HG03196 (cell line): ENCODE measurements around the gene CALD1.

Source experiments
- ATAC-seq: cut with Tn5 transposase; IDR thresholded peaks from one replicate; pipeline ENCODE4 v1.9.1; 2021; ENCODE audit not compliant: unreplicated experiment

Gene CALD1

DNA sequence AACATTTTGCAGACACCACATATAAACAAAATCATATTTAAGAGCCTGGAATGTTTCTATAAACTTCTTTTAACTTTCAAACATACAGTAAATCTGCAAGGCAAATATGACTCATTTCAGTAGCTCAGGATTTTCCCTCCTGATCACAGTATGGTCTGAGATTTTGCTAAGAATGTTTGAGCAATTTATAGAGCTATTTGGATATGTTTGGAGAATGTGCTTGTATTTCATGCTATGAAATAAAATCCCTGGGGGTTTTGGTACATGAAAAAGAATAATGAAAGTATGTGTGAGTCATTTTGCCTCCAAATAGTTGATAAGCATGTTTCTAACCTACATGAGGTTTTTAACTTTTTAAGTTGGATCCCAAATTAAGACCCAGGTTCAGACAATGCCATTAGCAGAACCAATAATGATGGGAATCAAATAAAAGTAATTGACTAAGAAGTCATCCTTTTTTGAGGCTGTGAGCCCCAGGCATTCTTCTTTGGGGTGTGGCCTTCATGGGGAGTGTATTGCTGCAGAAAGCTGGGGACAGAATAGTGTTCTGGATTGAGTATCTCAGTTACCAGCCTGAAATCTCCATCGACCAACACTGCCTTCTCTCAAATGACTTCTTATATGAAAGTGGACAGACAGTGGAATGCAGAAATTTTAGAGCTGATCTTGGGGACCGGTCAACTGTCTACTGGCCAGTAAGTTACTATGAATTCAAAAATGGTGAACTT is 140.8 kb downstream of the CALD1 start:
- no peak for ATAC-seq

DNA sequence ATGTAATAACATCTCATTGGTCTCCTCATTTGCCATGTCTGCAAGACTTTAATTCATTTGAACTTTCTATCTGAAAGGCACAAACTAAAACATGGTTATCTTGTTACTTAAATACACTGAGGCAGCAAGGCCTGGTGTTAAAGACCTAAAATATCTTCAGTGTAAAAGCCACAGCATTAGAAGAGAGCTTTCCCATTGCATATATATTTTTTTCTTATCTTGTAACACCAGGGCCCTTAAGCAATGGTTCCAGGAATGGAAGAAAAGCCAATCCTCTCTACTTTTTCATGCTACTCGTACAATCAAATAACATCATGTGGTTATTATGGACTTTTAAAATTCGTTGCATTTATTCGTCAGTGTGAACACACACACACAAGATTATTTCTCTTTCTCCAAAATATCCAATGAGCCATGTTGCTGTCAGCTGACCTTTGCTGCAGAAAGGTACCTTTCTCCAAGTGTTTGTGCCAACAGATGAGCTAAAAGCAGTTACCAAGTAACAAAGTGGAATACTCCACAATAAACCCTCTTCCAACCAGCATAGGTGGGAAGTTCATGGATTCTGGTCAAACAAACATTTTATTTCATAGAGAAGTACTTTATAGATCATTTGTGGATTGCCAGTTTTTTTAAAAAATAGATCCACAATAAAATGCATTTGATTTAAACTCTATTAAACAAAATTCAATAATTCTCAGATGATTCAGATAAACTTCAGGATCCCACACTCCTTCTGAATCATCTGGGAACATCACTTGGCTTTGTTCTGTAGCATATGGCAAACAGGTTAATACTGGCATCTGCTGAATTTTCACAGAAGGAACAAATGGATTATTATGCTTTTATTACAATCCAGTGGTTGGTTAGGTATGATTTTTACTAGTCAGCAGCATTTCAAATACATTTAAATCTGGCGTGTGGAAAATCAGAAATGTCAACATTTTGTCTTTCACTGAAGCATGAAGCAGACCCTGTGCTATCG is 143.6 kb downstream of the CALD1 start:
- ATAC-seq = no peak

DNA sequence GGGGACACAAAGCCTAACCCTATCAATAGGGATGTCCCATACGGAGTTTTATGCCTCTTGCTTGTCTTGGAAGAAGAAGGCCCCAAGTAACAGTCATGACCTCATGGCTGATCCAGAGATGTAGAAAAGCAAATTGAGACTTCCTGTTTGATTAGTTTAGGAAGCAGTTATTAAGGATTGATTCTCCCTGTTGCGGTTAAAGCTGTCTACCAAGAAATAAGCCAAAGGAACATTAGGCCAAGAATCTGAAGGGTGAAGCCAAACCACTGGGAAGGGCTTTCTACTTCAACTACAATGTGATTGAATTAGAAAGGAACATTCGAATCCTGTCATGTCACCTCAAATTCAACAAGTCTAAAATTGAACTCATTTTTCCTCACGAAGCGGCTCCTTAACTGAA is 146.3 kb downstream of the CALD1 start:
- ATAC-seq = no peak

DNA sequence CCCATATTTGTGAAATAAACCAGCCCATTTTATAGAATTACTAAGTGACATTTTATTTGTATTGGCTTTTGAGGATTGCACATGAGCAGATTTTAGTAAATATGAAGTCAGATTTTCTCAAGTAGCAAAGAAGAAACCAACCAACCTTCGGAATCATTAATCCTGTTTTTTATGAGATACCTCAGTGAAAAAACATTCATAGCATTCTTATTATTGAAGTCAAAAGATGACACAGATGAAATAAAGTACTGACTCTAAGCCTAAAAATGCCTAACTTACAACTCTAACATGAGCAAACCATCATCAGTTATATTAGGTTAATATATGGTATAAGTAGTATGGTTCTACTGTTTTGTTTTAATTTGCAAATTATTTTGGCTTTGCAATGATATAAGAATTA is 147.0 kb downstream of the CALD1 start:
- ATAC-seq = no peak

DNA sequence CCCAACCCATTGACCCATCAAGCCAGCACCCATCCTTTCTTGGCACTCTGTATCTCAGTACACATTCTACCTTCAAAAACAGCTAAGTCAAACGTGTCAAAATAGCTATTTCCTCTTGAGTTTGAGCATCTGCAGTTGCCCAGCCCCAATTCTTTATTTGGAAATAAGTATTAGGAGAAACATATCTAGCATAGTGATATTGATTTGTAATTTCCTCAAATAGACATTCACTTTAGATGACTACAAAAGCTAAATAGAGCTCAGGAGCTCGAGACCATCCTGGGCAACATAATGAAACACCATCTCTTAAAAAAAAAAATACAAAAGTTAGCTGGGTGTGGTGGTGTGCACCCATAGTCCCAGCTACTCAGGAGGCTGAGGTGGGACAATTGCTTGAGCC is 147.6 kb downstream of the CALD1 start:
- no peak for ATAC-seq

DNA sequence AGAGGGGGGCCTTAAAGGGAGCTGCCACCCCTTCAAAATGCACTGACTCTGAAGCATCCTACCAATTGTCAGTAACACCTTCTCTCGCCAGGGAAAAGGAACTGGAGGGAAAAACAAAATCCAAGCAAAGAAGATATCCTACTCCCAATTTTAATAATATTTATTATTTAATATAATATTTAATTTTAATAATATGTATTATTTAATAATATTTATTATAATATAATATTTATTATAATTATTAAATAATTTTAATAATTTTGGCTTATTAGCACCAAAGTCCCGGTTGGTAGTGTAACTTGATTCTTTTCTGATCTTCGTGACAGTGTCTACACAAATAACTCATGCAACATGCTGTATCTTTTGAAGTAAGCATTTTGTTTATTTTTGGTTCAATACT is 148.3 kb downstream of the CALD1 start:
- no peak for ATAC-seq

DNA sequence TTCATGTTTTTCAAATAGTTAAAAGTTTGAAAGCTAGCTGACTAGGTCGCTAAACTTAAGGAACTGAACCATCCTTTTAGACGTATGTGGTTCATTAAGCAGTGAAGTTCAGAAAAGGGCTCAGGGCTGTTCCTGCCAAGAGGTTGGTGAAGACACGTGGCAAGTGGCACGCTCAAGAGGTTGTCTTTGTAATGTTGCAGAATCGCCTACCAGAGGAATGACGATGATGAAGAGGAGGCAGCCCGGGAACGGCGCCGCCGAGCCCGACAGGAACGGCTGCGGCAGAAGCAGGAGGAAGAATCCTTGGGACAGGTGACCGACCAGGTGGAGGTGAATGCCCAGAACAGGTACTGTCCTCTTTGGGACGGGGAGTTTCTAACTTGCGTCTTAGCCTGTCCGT is 149.1 kb downstream of the CALD1 start:
- ATAC-seq = no peak

DNA sequence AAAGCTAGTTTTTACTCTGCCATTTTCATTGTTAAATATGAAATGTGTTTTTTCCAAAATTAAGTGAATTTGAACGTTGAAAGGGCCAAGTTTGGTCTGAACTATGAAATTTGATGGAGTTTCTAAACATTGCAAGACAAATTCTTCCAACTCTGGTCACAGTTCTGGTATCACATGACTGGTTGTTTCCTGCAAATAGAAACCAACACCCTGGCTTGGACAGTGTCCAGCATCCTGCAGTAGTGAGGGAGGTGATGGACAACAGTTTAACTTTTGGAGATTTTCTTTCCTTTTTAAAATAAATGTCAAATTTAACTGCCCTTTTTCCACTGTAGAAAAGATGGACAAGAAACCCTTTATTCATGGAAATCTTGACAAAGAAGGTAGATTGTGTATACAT is 152.1 kb downstream of the CALD1 start:
- ATAC-seq = no peak

DNA sequence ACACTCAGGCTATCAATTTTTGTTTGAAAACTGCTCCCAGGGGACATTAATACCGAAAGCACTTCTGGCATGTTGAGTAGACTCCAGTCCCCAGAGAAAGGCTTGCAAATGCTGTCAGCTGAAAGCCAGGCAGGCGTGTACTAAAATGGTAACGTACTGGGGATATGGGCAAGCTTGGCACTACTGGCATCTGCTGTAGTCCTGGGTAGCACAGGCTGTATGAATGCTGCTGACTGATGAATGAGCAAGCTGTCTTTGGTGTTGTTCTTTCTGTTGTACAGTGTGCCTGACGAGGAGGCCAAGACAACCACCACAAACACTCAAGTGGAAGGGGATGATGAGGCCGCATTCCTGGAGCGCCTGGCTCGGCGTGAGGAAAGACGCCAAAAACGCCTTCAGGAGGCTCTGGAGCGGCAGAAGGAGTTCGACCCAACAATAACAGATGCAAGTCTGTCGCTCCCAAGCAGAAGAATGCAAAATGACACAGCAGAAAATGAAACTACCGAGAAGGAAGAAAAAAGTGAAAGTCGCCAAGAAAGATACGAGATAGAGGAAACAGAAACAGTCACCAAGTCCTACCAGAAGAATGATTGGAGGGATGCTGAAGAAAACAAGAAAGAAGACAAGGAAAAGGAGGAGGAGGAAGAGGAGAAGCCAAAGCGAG is 153.4 kb downstream of the CALD1 start:
- ATAC-seq = peak; percentile 50

DNA sequence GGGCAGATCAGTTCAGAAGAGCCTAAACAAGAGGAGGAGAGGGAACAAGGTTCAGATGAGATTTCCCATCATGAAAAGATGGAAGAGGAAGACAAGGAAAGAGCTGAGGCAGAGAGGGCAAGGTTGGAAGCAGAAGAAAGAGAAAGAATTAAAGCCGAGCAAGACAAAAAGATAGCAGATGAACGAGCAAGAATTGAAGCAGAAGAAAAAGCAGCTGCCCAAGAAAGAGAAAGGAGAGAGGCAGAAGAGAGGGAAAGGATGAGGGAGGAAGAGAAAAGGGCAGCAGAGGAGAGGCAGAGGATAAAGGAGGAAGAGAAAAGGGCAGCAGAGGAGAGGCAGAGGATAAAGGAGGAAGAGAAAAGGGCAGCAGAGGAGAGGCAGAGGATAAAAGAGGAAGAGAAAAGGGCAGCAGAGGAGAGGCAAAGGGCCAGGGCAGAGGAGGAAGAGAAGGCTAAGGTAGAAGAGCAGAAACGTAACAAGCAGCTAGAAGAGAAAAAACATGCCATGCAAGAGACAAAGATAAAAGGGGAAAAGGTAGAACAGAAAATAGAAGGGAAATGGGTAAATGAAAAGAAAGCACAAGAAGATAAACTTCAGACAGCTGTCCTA is 154.1 kb downstream of the CALD1 start:
- ATAC-seq = no peak

DNA sequence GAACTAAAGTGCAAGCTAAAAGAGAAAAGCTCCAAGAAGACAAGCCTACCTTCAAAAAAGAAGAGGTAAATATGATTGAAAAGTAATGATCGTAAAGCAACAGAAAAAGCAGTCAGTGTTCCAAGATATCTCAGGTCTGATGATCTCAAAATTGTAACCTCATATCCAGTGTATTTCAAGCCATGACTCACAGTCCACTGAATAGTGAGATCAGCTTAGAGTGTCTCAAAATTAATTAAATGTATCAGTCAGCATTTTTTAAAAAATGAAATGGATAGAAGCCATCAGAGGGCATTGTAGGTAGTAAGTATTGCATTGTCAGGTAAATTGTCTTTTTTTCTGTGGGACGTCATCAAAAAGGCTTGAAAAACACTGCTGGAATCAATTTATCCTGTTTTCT is 156.3 kb downstream of the CALD1 start:
- no peak for ATAC-seq

DNA sequence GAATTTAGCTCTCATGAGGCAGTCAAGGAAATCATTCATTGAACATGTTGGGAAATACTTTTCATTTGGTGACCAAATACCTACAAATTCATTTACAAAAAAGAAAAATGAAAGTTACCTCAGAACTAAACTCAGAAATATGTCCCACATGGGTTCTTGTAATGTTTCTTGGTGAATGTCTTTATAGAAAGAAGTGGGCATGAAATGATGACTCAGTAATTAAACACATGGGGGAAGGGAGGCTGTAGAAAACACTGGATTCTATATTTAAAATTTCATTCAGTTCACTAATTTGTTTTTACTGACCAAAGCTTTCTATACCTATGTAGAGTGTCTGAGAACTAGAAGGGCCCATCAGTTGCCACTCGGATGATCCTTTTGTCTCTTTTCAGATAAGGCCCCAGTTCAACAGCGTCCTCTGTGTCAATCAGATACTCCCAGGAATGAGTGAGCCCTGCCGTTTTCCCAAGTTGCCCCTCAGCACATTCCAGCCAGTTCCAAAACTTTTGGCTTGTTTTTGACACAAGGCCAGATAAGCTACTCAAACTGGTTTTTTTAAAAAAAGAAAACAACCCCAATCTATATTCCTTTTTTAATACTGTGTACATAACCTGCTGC is 157.6 kb downstream of the CALD1 start:
- ATAC-seq = no peak

DNA sequence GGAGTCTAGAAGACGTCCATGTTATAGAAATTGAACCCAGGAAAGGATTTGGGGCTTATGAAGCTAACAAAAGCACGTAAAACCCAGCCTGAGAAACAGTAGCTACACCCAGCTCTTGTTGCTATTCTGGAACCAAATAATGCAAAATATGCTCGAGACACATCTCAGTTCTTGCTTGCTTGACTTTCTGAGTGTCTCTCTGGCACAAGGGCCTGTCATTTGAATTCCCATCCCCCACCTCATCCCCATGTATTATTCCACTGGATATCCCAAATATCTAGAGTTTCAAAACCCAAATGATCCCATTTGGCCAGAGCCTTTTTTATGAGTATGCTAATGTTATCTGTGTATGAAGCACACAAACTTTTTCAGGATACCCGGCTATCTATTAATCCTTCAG is 158.7 kb downstream of the CALD1 start:
- no peak for ATAC-seq

DNA sequence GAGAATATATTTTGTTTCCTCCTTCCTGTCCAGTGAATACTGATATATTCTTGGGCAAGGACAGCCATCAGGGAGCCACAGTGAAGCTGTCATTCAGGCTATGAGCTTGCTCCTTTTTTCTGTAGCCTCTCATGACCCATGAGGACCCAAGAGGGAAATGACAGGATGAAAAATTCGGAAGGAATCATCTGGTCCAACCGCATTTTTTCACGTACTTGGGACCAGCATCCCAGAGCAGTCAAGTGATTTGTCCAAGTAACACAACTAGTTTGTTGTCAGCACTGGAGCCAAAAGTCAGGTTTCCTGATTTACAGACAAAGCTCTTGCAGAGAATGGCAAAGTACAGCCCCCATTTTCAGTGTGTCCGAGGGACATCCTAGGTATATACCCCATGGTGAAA is 159.7 kb downstream of the CALD1 start:
- ATAC-seq = no peak

DNA sequence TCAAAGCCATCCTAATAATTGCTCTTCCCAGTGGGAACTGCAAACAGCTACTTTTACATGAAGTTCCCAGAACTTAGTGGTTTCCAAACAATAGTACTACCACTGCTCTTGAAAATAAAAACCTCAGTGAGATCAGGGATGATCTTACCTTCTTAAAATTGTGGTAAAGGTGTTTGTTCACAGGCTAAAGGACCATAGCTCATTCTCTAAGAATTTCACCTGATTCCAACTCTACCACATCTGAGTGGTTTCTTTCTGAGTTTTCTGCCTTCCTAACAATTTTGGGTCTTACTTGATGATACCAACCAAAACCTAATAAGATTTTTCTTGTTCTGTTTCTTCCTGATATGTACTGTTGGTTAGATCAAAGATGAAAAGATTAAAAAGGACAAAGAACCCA is 161.3 kb downstream of the CALD1 start:
- no peak for ATAC-seq

DNA sequence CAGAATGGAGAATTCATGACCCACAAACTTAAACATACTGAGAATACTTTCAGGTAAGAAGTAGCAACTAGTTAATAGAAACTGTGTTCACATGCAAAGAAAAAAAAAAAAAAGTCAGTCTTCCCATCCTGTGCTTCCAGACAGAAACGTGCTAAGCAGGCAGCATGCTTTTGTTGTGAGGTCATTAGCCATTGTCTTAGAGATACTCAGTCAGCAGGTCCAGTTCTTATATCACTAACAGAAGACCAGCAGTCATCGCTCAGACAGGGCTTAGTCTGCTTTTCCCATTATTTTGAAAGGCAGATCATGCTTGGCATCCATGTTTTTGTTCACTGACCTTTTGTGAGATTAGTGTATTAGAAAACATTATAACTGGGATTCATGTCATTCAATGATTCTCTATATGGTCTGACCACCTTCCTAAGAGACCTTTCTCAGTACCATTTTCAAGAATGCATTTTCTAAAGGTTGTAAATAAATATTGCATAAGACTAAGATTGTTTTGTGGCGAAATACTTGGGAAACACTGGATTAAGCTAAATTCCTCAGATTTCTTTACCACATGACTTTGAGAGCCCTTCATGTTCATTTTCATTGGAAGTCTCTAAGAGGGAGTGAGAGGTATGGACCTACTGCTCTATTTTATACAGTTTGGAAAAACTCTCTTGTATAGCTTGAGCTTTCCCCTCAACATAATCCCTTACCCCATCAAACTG is 161.9 kb downstream of the CALD1 start:
- no peak for ATAC-seq

DNA sequence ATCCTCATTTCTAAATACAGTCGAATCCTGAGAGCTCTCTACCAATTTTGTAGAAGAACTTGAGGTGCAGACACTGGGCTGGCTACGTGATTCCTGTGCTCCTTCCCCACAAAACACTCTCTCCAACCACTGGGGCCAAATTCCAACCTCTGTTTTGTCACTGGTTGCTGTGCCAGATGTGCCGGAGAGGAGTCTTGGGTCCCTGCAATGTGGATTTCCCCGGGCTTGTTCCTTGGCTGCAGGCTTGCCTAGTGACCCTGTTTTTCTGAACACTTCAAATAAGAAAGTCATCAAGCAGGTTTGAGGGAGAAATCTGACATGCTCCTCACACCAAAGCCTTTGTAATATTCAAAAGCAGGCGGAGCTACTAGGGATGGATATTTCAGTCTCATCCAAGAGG is 162.5 kb downstream of the CALD1 start:
- ATAC-seq = no peak

DNA sequence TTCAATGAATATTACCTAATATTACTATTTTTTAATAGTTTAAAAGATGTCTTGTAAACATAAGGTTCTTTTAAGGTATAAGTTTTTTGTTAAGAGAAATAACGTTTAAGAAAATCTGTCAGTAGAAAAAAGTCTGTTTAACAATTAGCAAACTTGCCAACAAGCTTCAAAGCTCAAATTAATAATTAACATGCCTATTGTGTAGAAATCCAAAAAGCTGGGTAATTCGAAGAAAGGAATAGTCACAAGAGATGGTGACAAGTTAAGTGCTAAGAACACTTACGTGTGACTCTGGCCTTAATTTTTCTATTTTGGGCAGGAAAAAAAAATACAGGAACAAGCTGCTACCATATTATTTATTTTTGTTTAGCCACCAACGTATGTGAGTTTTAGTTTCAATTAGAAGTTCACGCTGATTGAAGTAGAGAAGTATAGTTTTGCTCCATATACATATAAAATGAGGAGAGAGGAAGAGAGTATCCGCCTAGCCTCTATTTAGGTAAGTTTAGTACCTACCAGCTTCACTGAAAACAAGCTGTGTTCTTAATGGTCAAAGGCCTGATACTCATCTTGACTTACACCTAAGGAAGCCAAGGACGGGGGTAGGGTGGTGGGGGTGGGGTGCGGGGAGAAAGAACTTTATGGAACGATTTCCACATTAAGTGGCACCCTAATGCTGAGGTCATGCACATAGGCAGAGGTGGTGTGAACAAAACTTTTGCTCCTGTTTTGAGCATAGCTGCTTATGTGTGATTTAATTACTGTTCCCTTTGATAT is 163.4 kb downstream of the CALD1 start:
- ATAC-seq = no peak

DNA sequence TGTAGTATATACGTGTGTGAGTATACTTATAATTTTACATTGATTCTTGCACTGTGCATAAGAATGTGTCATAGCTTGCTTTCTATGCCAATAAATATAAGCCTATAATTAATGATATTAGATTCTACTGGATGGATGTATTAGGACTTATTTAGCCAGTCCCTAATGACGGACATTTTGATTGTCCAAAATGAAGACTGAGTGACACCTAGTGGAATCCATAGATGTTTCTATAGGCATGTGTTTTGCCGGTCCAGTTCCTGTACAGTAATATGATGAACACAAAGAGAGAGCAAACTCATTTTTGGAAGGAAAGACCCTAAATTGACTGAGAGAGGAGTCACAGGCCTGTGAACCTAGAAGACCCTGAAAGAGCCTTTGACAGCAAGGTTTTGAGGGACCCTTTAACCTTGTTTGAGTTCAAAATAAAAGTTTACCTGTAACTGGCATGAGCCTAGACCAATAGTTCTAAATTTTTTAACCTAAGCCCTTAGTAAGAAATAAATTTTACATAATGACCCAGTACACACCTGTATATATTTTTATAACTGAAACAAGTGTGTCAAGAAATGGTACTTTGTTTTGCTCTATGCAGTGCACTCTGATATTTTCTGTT is 164.5 kb downstream of the CALD1 start:
- ATAC-seq = peak; percentile 67
